Prostate gland (tissue), 2 donors: ENCODE measurements around the gene ZFAND3.

Experiments used
- CTCF ChIP-seq, 4 experiments: fragments of 200-600 bp in 2 of 4; fragments of 450-650 bp in 2 of 4; sonication (generic) in 2 of 4; IDR thresholded peaks; 1 replicate in 3 of 4; 2 replicates in 1 of 4; pipeline ENCODE4 v1.5.1; 2016 to 2019; ENCODE audit warnings: antibody characterized with exemption in 4 of 4, mild to moderate bottlenecking in 2 of 4, moderate library complexity in 2 of 4
- POLR2A ChIP-seq: fragments of 450-650 bp; IDR thresholded peaks from one replicate; pipeline ENCODE4 v1.6.1; 2016; ENCODE audit warnings: antibody characterized with exemption, mild to moderate bottlenecking

- TF ChIP-seq CTCF (IDR thresholded peaks at IDR 0.05) (no peak), POLR2A (no peak)
Measured at GRCh38 chr6:38088829-38089228, 269.3 kb downstream of the ZFAND3 start.
